ENCODE results near the gene CALCOCO1.
A peak's percentile ranks its signal among the peaks of the same experiment; 100 is the strongest.
"Not testable (repeated sequence)": the region's sequence is repeated elsewhere in the genome, so short reads cannot be mapped to it uniquely, and the experiment has no call there.

Gene CALCOCO1

DNA sequence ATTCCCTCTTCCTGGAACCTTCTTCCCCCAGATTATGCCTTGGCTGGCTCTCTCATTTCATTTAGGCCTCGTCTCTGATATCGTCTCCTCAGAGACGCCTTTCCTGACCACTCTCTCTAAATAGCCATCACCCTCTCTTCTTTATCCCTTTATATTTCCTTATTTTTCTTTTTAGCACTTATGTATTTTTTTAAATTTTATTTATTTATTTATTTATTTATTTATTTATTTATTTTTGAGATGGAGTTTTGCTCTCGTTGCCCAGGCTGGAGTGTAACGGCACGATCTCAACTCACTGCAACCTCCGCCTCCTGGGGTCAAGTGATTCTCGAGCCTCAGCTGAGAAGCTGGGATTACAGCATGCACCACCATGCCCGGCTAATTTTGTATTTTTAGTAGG, 43.3 kb downstream of the CALCOCO1 start:
- DNase-seq (ENCODE audit: low spot score) = no peak
- no peak for TF ChIP-seq CTCF (IDR thresholded peaks at IDR 0.05; ENCODE audit: borderline replicate concordance, control extremely low read depth, extremely low read depth, insufficient read depth, missing control alignments)
- in situ Hi-C loops (cut with MboI; ENCODE audit: low sequenced_read_pairs, unreplicated experiment) = no loop called here

DNA sequence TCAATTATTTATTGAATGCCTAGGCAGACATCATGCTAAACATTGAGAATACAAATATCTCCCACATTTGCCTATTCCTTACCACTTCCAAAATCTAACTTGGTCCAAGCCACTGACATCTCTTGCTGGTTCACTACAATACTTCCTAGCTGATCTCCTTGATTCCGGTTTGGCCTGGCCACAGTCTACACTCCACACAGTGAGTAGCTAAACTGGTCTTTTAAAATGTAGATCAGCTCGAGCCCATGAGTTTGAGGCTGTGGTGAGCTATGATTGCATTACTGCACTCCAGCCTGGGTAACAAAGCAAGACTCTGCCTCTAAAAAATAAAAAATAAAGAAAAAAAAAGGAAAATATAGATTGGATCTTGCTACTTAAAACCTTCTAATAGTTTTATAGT, 43.8 kb downstream of the CALCOCO1 start:
- in situ Hi-C loops (cut with MboI; ENCODE audit: low sequenced_read_pairs, unreplicated experiment) = no loop called here
- no peak for TF ChIP-seq CTCF (IDR thresholded peaks at IDR 0.05; ENCODE audit: borderline replicate concordance, control extremely low read depth, extremely low read depth, insufficient read depth, missing control alignments)
- DNase-seq (ENCODE audit: low spot score) = no peak

- in situ Hi-C loops (cut with MboI; ENCODE audit: low sequenced_read_pairs, unreplicated experiment); DNase-seq (ENCODE audit: low spot score): not testable (repeated sequence)
These were observed 47.2 kb downstream of the CALCOCO1 start for GRCh38 chr12:53680061-53680460.

DNA sequence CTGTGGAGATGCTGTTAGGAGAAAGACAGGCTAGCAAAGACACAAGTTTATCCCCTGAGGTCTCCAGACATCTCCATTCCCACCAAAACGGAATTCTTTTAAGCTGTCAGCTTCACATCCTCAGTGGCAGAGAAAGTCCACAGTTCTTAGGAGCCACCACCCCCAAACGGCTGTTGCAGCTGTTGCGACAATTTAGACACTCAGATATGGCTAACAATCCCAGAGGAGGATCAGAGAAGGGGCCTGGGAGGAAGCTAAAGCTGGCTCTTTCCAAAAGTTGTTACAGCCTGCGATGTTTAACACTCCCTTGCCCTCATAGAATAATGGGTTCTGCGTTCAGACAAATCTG, 49.5 kb downstream of the CALCOCO1 start:
- in situ Hi-C loops (cut with MboI; ENCODE audit: low sequenced_read_pairs, unreplicated experiment) = loop anchor here (5.0 kb wide), 1 partner anchor 130 kb away; no protein-coding TSS in a partner anchor
- no peak for TF ChIP-seq CTCF (IDR thresholded peaks at IDR 0.05; ENCODE audit: borderline replicate concordance, control extremely low read depth, extremely low read depth, insufficient read depth, missing control alignments)
- DNase-seq (ENCODE audit: low spot score) = no peak

GRCh38 chr12:53677016-53677799, 50.0 kb downstream of the CALCOCO1 start:
- DNase-seq (ENCODE audit: low spot score) = peak; percentile 32
- TF ChIP-seq CTCF (IDR thresholded peaks at IDR 0.05; ENCODE audit: borderline replicate concordance, control extremely low read depth, extremely low read depth, insufficient read depth, missing control alignments) = no peak
- in situ Hi-C loops (cut with MboI; ENCODE audit: low sequenced_read_pairs, unreplicated experiment) = loop anchor here (5.0 kb wide), 1 partner anchor 130 kb away; no protein-coding TSS in a partner anchor

GRCh38 chr12:53676656-53677015, 50.6 kb downstream of the CALCOCO1 start:
- TF ChIP-seq CTCF (IDR thresholded peaks at IDR 0.05; ENCODE audit: borderline replicate concordance, control extremely low read depth, extremely low read depth, insufficient read depth, missing control alignments) = no peak
- in situ Hi-C loops (cut with MboI; ENCODE audit: low sequenced_read_pairs, unreplicated experiment) = loop anchor here (5.0 kb wide), 1 partner anchor 129 kb away; no protein-coding TSS in a partner anchor
- DNase-seq (ENCODE audit: low spot score) = peak; percentile 47

All from GM13976 (cell line).